ENCODE results near the gene CCRL2.
"Not testable (repeated sequence)": the region's sequence is repeated elsewhere in the genome, so short reads cannot be mapped to it uniquely, and the experiment has no call there.

Gene CCRL2

DNA sequence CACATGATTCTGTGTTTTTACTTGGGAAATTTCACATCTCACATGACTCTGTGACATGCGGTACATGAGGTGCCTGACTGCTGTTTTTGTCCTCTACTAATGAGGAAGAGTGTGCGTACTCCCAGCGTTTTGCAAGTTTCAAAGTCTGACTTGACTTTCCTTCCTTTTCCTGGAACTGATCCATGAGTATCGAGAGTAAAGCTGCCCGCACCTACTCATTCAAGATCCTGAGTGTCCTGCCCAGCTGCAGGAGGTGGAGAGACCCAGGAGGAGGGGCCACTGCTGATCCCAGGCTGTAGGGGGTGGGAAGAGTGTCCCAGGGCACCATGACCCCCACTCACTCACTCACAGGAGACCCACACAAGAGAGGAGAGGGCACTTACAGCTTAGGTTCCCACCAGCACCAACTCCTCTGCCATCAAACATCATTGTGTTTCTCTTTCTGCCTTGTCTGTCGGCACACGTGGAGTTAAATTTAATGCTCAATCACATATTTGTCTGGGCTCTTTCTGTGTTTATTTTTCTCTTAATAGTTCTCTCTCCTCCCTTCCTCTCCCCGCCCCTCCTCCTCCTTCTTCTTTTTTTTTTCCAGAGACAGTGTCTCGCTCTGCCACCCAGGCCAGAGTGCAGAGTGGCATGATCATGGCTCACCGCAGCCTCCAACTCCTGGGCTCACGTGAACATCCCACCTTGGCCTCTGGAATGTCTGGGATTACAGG, 1.6 kb upstream of the CCRL2 start:
- DNase-seq (ENCODE audit: low read depth in 2 of 2), result no peak

- no peak for DNase-seq (ENCODE audit: low read depth in 2 of 2)
Measured at GRCh38 chr3:46406443-46406787, 644 bp upstream of the CCRL2 start.

- DNase-seq (ENCODE audit: low read depth in 2 of 2), result no peak
Measured at GRCh38 chr3:46407970-46408369, 911 bp downstream of the CCRL2 start.

DNA sequence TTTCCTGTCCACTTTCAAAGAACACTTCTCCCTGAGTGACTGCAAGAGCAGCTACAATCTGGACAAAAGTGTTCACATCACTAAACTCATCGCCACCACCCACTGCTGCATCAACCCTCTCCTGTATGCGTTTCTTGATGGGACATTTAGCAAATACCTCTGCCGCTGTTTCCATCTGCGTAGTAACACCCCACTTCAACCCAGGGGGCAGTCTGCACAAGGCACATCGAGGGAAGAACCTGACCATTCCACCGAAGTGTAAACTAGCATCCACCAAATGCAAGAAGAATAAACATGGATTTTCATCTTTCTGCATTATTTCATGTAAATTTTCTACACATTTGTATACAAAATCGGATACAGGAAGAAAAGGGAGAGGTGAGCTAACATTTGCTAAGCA, 1.8 kb downstream of the CCRL2 start:
- DNase-seq (ENCODE audit: low read depth in 2 of 2), result no peak

GRCh38 chr3:46409739-46410489, 2.9 kb downstream of the CCRL2 start:
- DNase-seq (ENCODE audit: low read depth in 2 of 2), result no peak

DNA sequence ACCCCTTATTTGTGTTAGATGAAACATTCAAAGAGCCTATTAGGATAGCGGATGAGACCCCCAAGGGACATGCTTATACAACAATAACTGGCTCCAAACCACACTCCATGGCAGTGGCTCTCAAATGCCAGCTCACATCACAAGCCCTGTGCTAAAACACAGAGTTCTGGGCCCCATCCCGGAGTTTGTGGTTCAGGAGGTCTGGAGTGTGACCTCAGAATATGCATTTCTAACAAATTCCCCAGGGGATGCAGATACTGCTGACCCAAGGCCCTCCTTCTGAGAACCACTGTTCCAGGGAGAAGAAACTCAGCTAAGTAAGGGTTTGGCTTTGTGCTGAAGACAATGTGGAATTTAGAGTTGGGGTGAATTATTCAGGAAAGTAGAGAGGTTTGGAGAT, 3.6 kb downstream of the CCRL2 start:
- no peak for DNase-seq (ENCODE audit: low read depth in 2 of 2)

GRCh38 chr3:46411271-46411670, 4.2 kb downstream of the CCRL2 start:
- no peak for DNase-seq (ENCODE audit: low read depth in 2 of 2)

DNA sequence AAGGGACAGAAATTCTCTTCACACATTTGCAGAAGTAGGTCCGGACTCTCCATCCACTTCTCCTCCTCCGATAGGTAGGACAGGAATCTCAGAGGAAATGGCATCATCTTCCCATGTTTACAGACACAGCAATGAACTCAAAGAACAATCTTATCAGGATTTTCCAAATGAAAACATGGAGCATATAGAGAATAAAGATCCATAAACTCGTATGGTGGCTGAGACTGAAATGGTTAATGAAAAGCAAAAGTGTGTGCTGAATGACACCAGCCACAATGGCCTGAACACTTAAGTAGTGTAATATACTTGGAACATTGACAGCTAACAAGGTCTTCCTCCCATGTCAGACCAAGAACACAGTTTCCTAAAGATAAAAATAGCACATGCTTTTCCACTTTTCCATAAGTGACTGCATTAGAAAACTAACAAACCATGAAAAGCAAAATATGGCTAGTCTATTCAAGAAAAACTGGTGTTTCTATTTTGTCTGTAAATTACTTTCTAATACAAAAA, 5.8 kb downstream of the CCRL2 start:
- no peak for DNase-seq (ENCODE audit: low read depth in 2 of 2)

- DNase-seq (ENCODE audit: low read depth in 2 of 2), result no peak
Measured at GRCh38 chr3:46413951-46414350, 6.9 kb downstream of the CCRL2 start.

GRCh38 chr3:46414739-46415138, 7.7 kb downstream of the CCRL2 start:
- no peak for DNase-seq (ENCODE audit: low read depth in 2 of 2)

DNA sequence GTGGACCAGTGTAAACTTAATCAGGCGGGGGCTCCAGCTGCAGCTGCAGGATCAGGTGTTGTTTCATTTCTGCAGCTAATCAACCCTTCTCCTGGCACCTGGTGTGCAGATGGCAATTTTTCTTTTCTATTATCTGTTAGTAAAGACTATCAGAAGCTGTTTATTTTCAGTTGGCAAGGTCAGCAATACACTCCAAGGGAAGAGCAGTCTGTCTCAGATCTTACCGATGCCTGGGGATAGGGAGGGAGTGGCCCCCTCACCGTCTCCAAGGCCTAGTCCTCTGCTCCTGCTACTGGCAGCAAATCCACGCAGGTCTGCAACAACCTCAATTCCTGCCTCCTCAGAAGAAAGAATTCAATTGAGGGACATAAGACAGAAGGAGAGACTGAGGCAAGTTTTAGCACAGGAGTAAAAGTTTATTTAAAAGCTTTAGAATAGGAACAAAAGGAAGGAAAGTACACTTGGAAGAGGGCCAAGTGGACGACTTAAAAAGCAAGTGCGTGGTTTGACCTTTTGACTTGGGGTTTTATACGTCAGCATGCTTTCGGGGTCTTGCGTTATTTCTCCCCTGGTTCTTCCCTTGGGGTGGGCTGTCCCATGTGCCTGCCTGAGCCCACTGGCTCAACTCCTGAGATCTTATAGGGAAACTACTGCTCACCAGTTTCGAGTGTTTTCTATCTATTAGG, 9.2 kb downstream of the CCRL2 start:
- DNase-seq (ENCODE audit: low read depth in 2 of 2), result no peak

DNA sequence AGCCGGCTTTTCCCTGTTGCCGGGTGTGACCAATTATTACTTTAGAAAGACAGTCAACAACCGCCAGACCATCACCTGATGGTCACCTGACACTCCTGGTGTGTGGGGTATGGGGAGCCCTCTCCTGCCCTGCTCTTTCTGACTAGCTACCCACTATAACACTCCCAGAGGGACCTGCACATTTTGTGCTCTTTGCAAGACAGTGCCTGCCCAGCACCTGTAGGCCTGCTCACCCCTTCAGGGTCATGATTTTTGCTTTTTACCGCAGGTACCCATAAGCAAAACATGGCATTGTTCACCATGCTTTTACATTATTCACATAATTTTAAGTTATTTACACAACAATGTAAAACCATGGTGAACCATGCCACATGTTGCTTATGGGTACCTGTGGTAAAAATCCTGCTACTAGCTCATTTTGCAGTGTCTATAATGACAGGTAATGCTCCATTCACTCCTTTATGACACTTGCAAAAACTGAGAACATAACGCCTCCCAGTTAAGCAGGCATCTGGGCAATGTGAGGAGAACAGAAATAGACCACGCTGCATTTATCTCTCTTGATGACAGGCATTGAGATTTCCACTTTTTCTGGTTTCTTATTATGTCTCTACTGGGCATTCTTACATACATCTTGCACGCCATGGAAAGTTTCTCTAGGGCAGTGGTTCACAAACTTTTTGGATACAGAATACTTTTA, 9.9 kb downstream of the CCRL2 start:
- no peak for DNase-seq (ENCODE audit: low read depth in 2 of 2)

GRCh38 chr3:46417841-46418611, 11.0 kb downstream of the CCRL2 start:
- no peak for DNase-seq (ENCODE audit: low read depth in 2 of 2)

DNA sequence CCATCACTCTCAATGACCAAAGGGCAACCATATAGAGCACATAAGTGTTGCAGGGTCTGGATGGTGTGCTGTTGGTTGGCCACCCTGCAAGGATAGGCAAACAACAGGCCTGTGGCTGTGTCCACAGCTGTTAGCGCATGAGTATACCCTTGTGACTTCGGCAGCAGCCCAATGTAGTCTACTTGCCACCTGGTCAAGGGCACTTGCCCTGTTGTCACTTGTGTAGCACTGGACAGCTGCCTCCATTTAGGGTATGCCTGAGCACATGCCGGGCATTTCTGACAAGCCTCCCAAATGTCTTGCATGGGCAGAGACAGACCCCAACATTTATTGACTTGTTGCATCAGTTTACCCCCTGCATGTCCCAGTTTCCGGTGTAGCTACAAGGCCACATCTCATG, 12.8 kb downstream of the CCRL2 start:
- no peak for DNase-seq (ENCODE audit: low read depth in 2 of 2)

DNA sequence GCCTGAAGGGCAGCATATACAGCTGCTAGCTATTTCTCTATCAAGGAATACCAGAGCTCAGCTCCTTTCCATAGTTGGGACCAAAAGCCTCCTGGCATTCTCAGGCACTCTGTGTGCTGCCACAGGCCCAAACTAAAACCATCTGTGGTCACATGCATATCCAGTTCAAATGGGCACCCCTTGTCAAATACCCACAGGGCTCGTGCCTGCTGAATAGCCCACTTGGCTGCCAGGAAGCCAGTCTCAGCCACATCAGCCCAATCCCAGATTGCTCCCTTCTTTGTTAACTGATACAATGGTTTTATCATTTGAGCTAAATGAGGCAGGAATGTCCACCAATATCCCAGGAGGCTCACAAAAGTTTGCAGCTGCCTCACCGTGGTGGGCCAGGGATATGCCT, 13.9 kb downstream of the CCRL2 start:
- no peak for DNase-seq (ENCODE audit: low read depth in 2 of 2)

DNA sequence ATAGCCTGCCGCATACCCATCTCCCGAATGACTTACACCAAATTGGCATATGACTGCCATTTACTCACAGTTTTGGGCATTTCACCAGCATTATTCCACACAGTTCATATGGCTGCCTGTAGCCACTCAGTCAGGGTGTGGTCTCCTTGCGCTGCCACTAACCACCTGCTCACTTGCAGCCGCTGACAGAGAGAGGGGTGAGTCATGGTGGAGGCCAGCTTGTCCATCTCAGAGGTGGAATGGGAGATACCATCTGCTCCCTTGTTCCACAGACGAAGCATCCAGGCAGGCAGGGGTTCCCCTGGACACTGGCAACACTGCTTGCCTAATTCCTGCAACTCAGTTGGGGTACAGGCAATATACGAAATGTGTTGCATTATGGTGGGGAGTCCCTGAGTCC, 15.6 kb downstream of the CCRL2 start:
- no peak for DNase-seq (ENCODE audit: low read depth in 2 of 2)

DNA sequence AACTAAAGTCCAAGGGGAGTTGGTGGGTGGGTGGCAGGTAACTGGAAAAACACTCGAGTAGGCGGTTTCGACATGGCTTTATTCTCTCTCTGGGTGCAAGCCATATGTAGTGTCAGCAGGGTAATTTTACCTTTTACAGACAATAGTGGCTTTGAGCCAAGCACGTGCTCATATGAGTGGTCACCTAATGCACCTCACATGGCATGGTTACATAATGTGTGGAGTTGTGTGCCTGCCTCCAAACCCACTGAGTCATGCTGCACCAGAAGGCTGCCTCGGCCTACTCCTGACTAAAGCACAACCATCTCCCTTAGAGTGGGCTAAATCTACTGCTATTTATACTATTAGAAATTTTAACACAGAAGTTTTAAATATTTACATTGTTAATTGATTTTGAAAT, 16.5 kb downstream of the CCRL2 start:
- no peak for DNase-seq (ENCODE audit: low read depth in 2 of 2)

GRCh38 chr3:46426476-46426875, 19.4 kb downstream of the CCRL2 start:
- DNase-seq (ENCODE audit: low read depth in 2 of 2), result not testable (repeated sequence)

DNA sequence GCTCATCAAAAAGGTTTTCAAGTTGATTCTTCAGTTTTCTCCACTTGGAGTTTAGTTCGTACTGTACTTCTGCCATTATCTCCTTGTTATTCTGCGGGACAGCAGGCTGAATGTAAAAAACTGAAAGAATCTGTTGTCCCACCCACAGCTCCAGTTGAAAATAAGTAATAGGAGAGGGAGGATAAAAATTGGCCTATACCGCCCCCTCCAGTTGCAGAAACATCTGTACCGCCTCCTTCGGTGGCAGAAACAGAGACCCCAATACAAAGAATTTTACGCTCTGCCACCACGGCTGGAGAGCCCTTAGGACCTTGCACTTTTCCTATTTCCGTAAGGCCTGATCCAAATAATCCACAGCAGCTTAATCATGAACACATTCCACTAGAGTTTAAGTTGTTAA, 20.3 kb downstream of the CCRL2 start:
- DNase-seq (ENCODE audit: low read depth in 2 of 2), result not testable (repeated sequence)

DNA sequence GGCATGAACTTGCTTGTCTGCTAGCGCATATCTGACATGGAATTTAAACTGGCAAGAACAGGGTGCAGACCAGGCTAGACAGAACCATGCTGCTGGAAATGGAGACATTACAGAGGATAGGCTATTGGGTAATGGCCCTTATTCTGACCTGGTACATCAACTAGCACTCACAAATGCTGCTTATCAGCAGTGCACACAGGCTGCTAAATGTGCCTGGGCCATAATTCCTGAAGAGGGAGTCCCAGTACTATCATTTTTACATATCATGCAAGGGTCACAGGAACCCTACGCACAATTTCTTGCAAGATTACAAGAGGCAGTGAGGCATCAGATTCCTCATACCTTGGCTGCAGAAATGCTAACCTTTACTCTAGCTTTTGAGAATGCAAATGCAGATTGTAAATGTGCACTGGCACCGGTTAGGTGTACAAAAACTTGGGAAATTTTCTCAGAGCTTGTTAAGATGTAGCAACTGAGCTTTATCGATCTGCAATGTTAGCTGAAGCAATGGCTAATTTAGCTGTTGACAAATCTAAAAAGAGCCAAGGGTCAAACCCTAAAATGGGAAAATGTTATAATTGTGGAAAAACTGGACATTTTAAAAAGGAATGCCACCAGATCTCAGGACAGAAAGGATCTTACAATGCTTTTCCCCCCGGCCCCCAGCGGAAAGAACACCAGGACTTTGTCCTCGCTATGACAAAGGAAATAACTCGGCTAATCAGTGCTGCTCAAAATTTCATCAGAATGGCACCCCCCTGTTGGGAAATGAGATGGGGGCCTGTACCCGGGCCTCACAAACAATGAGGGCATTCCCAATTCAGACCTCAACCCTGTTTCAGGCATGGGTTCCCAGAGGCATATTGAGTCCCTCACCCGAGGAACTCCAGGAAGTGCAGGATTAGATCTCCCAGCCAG, 21.1 kb downstream of the CCRL2 start:
- no peak for DNase-seq (ENCODE audit: low read depth in 2 of 2)
